ENCODE measurements around the gene LLGL1. TPM values are rescaled to one million over a fixed set of nuclear protein-coding genes. Genes with fewer than 3 reads are reported as not detected.
"Not testable (repeated sequence)": the region's sequence is repeated elsewhere in the genome, so short reads cannot be mapped to it uniquely, and the experiment has no call there.

LLGL1 gene
- total and polyA plus RNA-seq, 8 donors, result 3.4 to 8.4 (median 5.0) TPM

DNA sequence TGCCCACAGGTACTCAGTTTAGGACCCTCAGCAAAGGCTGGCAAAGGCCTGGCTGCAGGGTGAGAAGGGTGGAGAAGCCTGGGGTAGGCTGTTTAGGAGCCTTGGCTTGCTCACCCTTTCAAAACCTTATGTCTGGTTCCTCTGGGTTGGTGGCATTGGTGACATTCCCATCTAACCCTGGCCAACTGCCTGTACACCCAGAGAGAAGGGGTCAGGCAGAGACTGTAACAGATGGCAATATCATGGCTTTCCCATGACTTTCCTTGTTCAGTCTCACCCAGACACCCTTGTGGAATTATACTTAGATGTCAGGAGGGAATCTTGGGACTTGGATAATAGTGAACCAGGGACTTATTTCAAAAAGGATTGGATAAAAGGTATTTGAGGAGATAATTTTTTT is 18.5 kb upstream of the LLGL1 start:
- peaks cover 0 to 23% (median 9%) of the 10 kb centered on the region in 3 donors for H3K36me3 ChIP-seq
- DNase-seq (no peak), FAIRE-seq (no peak), ATAC-seq (peak; percentile 43 to 73 (median 64))
- intact Hi-C loops (cut with DNase I), result no loop called here
- TF ChIP-seq, protein P1, sequence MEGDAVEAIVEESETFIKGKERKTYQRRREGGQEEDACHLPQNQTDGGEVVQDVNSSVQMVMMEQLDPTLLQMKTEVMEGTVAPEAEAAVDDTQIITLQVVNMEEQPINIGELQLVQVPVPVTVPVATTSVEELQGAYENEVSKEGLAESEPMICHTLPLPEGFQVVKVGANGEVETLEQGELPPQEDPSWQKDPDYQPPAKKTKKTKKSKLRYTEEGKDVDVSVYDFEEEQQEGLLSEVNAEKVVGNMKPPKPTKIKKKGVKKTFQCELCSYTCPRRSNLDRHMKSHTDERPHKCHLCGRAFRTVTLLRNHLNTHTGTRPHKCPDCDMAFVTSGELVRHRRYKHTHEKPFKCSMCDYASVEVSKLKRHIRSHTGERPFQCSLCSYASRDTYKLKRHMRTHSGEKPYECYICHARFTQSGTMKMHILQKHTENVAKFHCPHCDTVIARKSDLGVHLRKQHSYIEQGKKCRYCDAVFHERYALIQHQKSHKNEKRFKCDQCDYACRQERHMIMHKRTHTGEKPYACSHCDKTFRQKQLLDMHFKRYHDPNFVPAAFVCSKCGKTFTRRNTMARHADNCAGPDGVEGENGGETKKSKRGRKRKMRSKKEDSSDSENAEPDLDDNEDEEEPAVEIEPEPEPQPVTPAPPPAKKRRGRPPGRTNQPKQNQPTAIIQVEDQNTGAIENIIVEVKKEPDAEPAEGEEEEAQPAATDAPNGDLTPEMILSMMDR (IDR thresholded peaks at IDR 0.05), result no peak
- H3K27me3 ChIP-seq, result no peaks in the 10 kb centered on the region
- H3K9me3 ChIP-seq, result no peaks in the 10 kb centered on the region
- H3K4me1 ChIP-seq, result peaks cover 0 to 8% (median 5%) of the 10 kb centered on the region in 3 donors
- H3K27ac ChIP-seq, result no peak overlapping the region
- H3K4me3 ChIP-seq, result no peak overlapping the region

DNA sequence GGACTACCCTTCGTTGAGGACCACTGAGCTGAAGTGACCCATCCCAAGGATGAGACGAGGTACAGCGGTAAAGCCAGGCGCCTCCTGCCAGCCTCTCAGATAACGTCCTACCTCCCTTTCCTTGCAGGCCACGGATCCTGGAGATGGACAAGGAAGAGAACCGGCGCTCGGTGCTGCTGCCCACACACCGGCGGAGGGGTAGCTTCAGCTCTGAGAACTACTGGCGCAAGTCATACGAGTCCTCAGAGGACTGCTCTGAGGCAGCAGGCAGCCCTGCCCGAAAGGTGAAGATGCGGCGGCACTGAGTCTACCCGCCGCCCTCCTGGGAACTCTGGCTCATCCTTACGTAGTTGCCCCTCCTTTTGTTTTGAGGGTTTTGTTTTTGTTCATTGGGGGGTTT is 17.3 kb upstream of the LLGL1 start:
- intact Hi-C loops (cut with DNase I), result no loop called here
- Histone ChIP-seq H3K27me3 (no peaks in the 10 kb centered on the region), H3K9me3 (no peaks in the 10 kb centered on the region), H3K36me3 (peaks cover 0 to 23% (median 9%) of the 10 kb centered on the region in 3 donors), H3K27ac (no peak overlapping the region), H3K4me1 (peaks cover 0 to 8% (median 5%) of the 10 kb centered on the region in 3 donors), H3K4me3 (no peak overlapping the region)
- ATAC-seq, result no peak
- no peak for DNase-seq
- no peak for FAIRE-seq
- 91 to 94% methylated on average over 19 of the region's 19 CpGs for WGBS, 2 donors
- TF ChIP-seq, protein P1 (IDR thresholded peaks at IDR 0.05), result no peak

DNA sequence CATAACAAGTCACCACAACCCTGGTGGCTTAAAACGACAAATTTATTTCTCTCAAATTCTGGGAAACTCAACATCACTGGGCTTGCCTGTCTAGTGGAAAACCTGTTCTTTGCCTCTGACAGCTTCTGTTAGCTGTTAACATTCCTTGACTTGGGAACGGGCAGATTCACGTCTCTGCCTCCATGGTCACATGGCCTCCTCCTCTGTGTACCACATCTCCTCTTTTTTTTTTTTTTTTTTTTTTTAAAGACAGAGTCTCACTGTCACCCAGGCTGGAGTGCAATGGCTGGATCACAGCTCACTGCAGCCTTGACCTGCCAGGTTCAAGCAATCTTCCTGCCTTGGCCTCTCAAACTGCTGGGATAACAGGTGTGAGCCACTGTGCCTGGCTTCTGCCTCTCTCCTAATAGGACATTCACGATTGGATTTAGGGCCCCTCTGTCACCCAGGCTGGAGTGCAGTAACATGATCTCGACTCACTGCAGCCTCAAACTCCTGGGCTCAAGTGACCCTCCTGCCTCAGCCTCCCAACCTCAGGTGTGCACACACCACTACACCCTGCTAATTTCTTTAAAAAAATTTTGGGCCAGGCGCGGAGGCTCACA is 11.7 kb upstream of the LLGL1 start:
- TF ChIP-seq, protein P1 (IDR thresholded peaks at IDR 0.05), result no peak
- H3K4me1 ChIP-seq, result no peaks in the 10 kb centered on the region
- no peak overlapping the region for H3K4me3 ChIP-seq
- H3K27ac ChIP-seq, result no peak overlapping the region
- H3K9me3 ChIP-seq, result no peaks in the 10 kb centered on the region
- H3K36me3 ChIP-seq, result peaks cover 0 to 10% (median 8%) of the 10 kb centered on the region in 3 donors
- ATAC-seq, result no peak
- 63 to 74% methylated on average over 7 of the region's 7 CpGs for WGBS, 2 donors
- DNase-seq, result no peak
- H3K27me3 ChIP-seq, result no peaks in the 10 kb centered on the region
- FAIRE-seq, result no peak
- intact Hi-C loops (cut with DNase I), result no loop called here

DNA sequence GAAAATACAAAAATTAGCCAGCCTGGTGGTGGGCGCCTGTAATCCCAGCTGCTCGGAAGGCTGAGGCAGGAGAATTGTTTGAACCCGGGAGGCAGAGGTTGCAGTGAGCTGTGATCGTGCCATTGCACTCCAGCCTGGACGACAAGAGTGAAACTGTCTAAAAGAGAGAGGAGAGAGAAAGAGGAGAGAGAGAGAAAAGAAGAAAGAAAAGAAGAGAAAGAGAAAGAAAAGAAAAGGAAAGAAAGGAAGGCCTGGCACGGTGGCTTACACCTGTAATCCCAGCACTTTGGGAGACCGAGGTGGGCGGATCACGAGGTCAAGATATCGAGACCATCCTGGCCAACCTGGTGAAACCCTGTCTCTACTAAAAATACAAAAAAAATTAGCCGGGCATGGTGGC is 8.5 kb upstream of the LLGL1 start:
- FAIRE-seq; intact Hi-C loops (cut with DNase I): not testable (repeated sequence)
- 72 to 80% methylated on average over 11 of the region's 11 CpGs for WGBS, 2 donors

DNA sequence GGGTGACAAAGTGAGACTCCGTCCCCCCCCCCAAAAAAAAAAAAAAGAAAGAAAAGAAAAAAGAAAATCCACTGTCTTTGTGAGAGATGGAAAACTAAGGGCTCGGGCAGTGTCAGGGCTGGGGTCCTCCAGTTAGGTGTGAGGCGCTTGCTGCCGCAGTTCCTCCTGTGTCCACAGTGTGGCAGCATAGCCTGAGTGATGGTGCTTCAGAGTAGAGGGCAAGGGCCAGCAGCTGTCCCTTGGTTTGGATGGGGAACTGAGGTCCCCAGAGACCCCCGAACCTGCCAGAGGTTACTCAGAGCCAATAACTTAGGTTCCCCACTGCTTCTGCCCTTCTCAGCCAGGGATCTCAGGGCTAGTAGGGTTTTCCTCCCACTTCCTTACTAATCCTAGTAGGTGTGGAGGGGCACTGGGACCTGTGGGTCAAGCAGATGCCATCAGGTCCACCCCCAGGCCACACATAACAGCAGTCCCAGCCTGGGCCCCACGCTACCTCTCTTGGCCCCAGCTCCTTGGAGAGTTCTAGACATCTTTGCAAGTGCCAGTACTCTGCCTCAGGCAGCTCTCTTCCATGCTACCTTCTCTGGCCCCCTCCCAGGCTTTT is 7.9 kb upstream of the LLGL1 start:
- Histone ChIP-seq H3K27me3 (no peaks in the 10 kb centered on the region), H3K4me1 (no peaks in the 10 kb centered on the region), H3K9me3 (no peaks in the 10 kb centered on the region), H3K27ac (no peak overlapping the region), H3K4me3 (no peak overlapping the region), H3K36me3 (no peaks in the 10 kb centered on the region)
- intact Hi-C loops (cut with DNase I), result no loop called here
- DNase-seq, result peak in 5 of 6 donors; percentile 55 to 90 (median 81)
- no peak for FAIRE-seq
- TF ChIP-seq, protein P1 (IDR thresholded peaks at IDR 0.05), result peak; percentile 76 to 98 (median 86)
- WGBS, 2 donors, result 12% methylated on average over 6 of the region's 6 CpGs
- ATAC-seq, result peak; percentile 93 to 99 (median 95)

More for the DNA sequence above, 8.5 kb upstream of the LLGL1 start:
- H3K4me3 ChIP-seq, ATAC-seq, H3K36me3 ChIP-seq, H3K4me1 ChIP-seq, H3K9me3 ChIP-seq, H3K27ac ChIP-seq, H3K27me3 ChIP-seq, DNase-seq: not testable (repeated sequence)

Data from pancreas (tissue), 10 donors.